ENCODE data around the gene ASB1.
"Not testable (repeated sequence)": the region's sequence is repeated elsewhere in the genome, so short reads cannot be mapped to it uniquely, and the experiment has no call there.

The ASB1 gene

DNA sequence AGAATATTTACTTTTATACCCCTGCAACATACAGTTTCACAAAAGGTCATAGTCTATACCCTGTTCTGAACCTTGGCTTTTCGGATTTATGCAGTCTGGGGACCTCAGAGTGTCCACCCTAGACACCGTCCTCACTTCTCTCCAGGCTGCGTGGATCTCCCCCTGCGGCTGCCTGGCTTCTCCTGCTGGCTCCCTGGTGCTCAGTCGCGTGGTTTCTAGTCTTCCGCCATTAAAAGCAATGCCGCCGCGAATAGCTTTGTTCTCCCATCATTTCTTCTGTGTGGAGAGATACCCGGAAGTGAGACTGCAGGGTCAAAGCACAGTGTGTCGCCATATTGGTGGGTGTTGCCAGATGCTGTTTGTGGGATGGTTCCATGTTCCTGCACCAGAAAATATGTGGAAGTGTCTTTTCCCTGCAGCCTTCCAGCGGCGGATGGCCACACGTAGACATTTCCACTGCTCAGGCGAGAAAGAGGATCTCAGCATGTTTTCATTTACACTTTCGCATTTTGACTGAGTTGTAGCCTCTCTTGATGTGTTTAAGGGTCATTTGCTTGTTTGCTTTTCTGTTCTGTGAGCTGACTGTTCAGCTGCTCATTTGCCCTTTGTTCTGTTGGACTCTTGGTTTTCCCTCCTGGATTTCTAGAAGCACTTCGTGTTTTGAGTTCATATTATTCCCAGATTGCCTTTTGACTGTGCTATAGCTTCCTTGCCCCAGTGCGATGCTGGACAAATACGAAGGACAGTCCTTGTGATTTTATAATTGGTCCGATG lies 22.9 kb upstream of the ASB1 start:
- no peak for DNase-seq (ENCODE audit: low read depth in 1 of 2, low spot score in 1 of 2)

DNA sequence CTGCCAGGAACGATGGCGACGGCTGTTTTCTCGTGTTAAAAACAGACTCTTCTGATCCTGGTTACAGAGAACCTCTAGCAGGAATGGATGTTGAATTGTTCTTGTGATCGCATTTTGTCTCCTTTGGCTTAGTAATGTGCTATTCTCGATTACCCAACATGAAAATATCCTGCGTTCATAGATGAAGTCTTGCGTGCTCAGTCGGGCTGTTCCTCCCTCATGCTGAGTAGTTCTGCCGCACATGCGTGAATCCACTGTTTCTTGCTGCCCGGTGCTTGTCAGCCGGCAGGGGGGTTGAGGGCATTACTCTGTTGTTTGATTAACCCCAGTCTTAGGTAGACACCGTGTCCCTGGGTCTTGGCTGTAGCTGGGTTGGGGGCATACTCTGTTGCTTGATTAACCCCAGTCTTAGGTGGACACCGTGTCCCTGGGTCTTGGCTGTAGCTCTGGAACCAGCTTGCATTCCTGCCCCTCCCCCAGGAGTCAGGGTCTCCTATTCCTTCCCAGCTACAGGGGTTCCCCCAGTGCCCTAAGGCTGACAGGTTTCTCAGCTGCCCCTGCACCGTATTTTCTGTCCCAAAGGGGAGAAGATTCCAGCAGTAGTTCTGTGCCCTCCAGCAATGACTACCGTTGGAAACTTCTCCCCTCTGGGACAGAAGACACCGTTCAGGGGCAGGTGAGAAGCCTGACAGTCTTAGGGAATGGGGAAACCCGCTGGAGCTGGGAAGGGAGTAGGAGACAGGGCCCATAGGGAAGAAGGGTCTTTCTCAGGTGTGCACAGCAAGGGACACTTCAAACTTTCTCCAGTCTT lies 22.1 kb upstream of the ASB1 start:
- DNase-seq (ENCODE audit: low read depth in 1 of 2, low spot score in 1 of 2) = no peak

DNA sequence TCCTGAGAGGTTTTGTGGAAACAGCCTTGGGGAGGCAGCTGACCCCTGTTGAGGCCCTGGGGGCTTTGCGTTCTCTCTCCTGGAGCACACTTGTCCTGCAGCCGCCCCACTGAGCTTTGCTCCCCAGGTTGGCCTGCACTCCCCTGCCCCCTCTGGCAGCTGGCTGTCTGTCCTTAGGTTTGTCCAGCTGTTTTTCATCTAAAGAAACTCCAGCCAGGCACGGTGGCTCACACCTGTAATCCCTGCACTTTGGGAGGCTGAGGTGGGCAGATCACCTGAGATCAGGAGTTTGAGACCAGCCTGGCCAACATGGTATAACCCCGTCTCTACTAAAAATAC lies 21.5 kb upstream of the ASB1 start:
- DNase-seq (ENCODE audit: low read depth in 1 of 2, low spot score in 1 of 2) = not testable (repeated sequence)

DNA sequence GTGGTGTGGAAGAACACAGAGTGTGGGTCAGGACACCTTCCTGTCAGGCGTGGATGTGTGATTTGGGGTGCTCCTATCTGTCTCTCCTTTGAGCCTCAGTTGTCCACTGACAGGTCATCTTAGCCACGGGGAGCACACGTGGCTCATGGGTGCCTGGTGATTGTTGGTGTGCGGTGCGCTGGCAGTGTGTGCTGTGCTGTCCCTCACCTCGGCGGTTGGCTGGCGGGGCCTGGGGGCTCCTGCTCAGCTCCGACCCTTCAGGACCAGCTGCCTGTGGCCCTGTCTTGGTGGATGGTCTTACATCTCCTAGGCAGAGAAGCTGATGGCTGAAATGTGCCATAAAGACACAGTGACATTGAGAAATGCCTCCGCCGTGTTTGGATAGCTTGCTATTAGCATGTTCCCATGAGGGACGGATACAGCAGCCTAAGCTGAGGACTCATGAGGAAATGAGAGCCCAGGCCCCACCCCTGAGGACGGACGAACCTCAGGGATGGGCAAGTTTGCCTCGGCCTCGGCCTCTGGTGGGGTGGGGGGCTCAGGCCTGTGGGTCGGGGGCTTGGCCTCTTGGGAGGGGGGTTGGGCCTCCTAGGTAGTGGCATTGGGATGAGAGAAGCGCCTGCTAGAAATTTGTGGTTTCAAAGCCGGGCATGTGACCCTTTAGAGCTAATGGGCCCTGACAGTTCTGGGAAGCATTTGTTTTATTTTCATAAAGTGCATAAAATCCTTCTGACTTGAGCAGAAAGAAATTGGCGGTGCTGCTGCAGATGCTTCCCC lies 20.3 kb upstream of the ASB1 start:
- no peak for DNase-seq (ENCODE audit: low read depth in 1 of 2, low spot score in 1 of 2)

DNA sequence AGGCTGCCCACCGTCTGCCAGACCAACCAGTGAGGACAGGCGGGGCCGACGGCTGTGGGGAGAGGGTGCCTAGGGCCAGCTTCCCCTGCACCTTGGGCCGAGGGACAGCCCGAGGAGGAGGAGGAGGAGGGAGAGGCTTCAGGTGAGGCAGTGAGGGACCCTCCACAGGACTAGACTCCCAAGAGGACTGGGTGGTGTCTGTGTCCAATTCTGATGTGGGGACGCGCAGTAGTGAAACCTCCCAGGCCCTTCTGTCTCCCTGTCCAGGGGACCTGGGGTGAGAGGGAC lies 19.8 kb upstream of the ASB1 start:
- no peak for DNase-seq (ENCODE audit: low read depth in 1 of 2, low spot score in 1 of 2)

DNA sequence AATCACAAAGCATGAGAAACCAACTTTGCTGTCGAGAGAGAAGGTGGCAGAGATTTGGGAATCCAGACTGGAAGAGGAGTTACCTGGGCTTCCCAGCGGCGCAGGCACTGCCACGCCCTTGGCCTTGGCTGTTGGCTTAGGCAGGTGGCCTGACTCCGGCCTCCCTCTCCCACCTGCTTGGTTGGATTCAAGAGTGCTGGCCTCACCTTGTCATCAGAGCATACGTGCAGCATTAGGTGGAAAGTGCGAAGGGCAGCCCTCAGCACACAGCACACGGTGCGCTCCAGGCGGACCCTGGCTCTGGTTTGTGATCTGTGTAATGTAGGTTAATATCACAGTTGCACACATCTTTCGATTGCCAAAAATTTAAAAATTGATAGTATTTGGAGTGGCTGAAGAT lies 19.2 kb upstream of the ASB1 start:
- no peak for DNase-seq (ENCODE audit: low read depth in 1 of 2, low spot score in 1 of 2)

DNA sequence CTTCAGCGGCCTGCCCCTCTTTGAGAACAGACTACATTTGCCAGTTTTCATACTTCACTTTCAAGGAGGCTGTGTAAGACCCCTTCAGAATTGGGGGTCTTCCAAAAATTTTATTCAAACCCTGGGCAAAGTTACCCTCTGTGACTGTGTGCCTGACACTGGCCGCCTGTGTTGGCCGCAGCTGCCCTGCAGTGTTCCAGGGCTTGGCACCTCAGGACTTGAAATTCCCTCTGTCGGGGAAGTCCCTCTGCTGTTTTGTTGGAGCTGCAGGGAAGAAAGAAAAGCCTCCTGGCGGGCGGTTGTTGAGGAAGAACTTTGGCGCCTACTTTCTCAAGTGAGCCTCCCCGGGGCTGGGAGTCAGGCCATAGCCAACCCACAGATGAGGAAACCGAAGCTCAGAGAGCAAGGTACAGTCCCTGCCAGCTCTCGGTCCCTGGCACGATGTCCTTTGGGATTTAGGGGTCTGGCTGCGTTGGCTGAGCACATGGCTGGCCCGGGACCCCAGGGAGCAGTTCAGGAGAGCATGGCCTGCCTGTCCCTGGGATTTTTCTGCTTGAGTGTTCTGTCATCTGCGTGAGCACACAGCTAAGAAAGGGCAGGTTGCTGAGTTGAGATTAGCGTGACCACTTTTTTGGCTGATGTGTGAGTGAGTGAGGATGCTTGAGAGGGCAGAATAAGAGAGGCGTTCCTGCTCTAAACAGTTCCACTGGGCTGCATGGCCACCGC lies 17.9 kb upstream of the ASB1 start:
- DNase-seq (ENCODE audit: low read depth in 1 of 2, low spot score in 1 of 2) = no peak

DNA sequence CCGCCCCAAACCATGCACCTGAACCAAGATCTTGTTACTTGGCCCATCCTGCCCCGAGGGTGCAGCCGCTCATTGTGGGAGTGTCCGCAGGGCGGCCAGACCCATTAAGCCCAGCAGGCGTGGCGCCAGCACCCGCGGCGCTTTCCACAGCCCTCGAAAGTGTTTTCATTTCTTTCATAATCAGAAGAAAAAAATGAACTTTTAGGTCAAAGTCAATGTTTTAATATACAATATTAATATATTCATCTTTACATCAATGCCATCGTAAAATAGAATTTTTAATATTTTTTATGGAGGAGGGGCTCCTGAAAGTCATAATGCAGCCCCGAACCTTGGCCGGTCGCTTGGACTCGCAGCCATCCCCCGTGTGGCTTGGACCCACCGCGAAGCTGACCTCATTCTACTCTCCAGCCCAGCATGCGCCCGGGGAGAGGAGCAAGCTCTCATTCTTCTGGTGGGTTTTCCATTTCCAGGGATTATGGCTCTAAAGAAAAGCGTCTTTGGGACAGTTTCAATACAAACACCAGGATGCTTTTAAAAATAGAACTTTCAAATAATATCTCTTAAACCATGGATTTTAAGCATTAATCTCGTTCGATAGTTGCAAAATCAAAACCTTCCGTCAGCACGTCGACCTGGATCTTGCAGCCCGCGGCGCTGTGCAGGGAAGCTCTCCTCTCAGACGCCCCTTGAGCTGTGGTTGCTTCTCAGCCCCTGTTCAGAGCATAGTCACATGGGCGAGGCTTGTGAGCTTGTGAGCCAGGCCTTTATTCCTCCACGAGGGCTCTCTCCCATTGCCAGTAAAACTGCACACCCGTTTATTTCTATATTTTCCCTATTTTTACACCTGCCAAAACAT lies 17.2 kb upstream of the ASB1 start:
- DNase-seq (ENCODE audit: low read depth in 1 of 2, low spot score in 1 of 2) = no peak

DNA sequence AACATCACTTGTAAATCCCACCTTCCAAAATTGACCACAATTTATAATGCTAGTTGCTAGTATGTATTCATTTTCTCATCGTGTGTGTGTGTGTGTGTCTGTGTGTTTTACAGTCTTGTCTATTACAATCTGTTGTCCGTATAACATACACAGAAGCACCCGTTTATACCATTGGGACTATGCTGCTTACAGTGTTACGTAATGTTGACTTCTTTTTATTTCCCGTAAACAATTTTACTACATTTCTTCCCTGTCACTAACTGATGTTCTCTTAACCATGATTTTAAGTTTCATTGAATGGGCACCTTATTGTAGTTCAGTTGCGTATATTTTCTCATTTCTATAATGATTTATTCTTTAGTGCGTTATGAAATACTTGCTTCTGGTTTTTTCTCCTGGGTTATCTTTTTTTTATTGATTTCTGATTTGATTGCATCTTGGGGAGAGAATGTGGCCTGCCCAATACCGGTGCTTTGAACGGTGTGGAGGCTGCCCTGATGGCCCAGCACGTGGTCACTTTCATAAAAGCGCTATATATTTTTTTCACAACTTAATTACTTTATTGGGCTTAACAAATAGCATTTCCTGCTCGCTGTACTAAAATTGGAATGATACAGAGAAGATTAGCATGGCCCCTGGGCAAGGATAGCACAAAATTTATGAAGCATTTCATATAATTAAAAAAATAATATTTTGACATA lies 14.5 kb upstream of the ASB1 start:
- DNase-seq (ENCODE audit: low read depth in 1 of 2, low spot score in 1 of 2) = no peak

DNA sequence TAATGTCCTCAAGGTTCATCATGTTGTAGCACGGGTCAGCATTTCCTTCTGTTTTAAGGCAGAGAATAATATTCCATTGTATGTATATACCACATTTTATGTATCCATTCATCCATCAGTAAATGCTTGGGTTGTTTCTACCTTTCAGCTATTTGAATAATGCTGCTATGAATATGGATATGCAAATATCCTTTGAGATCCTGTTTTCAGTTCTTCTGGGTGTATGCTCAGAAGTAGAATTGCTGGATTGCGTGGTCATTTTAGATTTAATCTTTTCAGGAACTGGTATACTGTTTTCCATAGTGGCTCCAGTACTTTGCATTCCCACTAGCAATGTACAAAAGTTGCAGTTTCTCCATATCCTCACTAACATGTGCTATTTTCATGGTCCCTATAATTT lies 13.4 kb upstream of the ASB1 start:
- DNase-seq (ENCODE audit: low read depth in 1 of 2, low spot score in 1 of 2) = no peak

DNA sequence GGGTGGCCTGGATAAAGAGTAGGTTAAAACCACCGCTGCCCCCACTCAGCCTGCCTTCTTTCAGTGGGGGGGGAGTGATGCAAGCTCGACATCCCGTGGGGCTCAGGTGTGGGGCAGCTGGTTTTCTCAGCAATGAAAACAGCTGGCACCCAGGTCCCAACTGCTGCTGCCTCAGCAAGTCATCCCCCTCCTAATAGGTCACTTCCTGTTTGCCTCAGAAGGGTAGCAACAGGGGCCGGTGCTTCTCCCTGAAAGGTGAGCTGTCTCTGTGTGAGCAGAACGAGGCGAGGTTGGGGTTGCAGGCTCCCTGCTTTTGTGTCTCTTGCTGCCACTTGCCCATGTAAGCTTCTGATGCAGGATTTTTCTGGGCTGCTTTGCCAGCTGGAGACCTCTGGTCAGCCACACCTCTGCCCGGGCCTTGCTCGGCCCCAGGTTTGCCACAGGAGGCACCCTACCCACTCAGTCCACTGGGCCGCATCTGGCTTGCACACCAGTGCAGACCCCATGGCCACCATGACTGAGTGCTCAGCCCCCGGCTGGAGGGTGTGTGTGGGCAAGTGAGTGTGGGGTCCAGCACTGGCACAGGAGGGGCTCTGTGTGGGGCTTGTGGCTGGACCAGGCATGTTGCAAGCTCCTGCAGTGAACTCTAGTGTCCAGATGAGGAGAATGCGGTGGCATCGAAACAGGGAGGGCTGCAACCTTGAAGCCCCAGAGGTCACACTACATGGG lies 11.5 kb upstream of the ASB1 start:
- DNase-seq (ENCODE audit: low read depth in 1 of 2, low spot score in 1 of 2) = no peak

DNA sequence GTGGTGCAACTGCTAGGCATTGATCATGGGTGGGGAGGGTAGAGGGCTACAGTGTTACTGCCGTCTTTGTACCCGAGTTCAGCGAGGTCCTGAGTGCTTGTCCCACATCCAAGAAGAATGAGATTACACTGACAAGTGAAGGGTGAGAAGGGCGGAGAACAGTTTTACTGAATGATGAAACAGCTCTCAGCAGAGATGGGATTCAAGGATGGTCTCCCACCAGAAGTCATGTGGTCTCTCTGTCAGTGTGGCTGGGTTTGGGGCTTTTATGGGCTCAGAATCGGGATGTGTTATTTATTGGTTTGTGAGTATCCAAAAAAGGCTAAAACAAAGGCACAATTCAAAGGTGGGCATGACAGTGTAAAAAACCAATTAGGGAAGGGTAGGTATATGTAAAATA lies 10.8 kb upstream of the ASB1 start:
- DNase-seq (ENCODE audit: low read depth in 1 of 2, low spot score in 1 of 2) = no peak

DNA sequence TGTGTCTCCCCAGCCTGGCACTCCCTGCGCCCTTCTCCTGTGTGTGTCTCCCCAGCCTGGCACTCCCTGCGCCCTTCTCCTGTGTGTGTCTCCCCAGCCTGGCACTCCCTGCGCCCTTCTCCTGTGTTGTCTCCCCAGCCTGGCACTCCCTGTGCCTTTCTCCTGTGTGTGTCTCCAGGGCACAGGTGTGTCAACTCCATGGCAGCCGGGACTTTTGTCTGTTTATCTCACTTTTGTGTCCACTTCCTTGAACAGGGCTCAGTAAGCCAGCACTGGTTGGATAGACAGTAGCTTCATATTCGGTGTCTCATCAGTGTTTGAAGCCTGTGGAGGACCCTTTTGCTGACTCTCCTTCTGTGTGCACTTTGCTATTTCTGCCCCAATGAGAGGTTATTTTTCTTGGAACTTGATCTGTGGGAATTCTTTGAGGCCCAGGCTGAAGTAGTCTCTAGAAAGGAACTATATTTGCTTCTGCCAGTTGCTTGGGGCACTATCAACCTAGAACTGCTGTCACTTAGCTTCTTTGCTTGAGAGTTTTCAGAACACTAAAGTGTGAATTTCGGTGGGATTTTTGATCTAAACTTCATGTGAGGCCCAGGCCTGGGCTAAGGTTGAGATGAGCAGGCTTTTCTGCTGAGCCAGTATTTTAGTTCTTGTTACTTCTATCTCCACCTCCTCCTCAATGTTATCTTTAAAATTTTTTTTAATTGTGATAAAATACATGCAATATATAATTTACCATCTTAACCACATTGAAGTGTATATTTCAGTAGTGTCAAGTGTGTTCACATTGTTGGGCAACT lies 8.3 kb upstream of the ASB1 start:
- no peak for DNase-seq (ENCODE audit: low read depth in 1 of 2, low spot score in 1 of 2)

DNA sequence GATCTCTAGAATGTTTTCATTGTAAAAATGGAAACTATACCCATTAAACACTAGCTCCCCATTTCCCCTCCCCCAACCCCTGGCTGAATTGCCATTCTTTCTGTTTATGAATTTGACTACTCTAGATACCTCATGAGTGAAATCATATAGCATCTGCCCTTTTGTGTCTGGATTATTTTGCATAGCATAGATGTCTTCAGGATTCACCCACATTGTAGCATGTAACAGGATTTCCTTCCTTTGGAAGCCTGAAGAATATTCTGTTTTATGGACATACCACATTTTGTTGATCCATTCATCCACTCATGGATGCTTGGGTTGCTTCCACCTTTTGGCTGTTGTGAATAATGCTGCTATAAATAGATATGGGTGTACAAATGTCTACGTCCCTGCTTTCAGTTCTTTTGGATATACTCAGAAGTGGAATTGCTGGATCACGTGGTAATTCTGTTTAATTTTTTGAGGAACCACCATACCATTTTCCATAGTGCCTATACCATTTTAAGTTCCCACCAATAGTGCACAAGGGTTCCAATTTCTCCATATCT lies 7.7 kb upstream of the ASB1 start:
- DNase-seq (ENCODE audit: low read depth in 1 of 2, low spot score in 1 of 2) = no peak

DNA sequence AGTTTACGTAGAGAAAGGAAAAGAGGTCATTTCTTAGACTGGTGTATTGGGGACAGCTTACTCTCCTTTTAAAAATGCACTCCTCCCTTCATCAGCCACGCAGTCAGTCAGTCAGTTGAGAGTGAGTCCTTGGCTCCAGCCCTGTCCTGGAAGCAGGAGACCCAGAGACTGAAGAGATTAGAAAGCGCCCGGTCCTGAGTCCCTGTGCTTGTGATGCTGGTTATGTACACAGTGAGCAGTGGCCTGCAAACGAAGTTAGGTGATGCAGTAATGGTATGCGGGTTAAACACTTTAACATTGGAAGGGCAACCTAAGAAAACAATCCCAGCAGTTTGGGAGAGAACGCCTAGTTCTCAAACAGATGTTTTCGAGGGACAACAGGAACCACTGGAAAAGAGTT lies 6.3 kb upstream of the ASB1 start:
- no peak for DNase-seq (ENCODE audit: low read depth in 1 of 2, low spot score in 1 of 2)

DNA sequence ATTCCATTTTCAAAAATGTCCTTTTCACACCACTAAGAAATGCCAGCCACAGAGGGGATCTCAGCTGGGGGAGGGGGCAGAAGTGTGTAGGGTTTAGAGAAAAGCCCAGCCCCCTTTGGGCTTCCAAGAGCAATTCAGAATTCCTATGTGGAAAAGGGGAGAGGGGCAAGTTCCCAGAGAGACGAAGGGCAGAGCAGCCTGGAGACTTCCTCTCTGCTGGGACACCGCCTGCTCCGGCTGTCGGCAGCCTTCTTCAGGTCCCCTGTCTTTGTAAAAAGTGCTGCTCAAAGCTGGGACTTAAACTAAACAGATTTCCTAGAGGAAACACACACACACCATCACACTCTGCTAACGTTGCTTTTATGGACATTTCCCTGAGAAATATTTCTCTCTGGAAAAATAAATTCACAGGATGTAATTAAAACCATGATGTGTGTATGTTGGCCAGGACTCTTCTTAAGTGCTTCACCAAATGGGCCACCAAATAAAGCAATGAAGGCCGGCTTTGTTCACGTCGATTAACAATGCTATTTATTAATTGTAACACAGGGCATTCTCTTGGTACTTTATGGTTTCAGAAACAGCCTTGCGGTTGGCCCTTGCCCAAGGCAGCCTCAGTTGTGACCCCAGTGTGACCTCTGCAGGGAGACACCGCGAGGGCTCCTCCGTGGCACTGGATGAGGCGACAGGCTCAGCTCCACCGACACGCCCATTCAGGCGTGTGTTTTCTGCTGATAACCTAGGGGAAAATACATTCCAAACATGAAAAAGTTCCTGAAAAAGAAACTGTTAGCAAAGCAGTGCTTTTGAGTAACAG lies 5.6 kb upstream of the ASB1 start:
- DNase-seq (ENCODE audit: low read depth in 1 of 2, low spot score in 1 of 2) = no peak

DNA sequence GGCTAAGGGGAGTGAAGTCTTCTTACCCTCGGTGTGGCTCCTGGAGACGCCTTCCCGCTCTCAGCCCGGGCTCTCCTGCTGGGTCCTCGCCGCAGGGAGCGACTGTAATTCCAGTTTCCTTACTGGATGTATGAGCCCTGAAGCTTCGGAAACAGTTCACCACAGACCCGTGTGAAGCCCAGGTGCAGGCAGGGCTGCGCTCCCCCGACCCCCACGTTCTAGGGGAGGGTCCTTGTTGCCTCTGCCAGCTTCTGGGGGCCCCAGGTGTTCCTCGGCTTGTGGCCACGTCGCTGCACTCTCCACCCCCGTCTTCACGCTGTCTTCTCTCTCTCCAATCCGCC lies 5.1 kb upstream of the ASB1 start:
- no peak for DNase-seq (ENCODE audit: low read depth in 1 of 2, low spot score in 1 of 2)

DNA sequence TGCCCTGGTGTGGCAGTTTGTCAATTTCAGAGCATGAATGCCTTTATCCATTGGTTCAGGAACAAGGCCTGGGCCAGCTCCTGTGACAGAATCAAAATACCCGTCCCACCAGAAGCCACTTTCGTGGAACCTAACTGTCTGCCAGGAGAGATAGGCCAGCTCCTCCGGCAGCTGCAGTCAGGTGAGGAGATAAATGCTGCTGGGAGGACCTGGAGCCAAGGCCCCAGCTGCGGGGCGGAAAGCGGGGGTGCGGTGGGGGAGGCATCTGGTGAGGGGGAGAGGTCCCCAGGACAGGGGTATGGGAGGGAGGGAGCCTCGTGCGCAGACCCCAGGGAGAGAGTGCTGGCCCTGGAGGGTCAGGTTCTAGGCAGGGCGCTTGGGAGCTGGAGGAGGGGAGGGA lies 4.4 kb upstream of the ASB1 start:
- DNase-seq (ENCODE audit: low read depth in 1 of 2, low spot score in 1 of 2) = no peak
